ENCODE results near the gene GJD3.

GRCh38 chr17:40315206-40315605 lies 49.3 kb downstream of the GJD3 start:
- TF ChIP-seq TOX (CRISPR knock-in tag; IDR thresholded peaks at IDR 0.05; ENCODE audit: borderline replicate concordance) (no peak), CREB5 (CRISPR knock-in tag; IDR thresholded peaks at IDR 0.05; ENCODE audit: low read depth) (no peak)
